GM12891 (cell line): Measurements from ENCODE around the gene MAGEB10.

Source experiments
- POLR2AphosphoS5 ChIP-seq: IDR thresholded peaks from 2 replicates; pipeline ENCODE4 v1.6.1; 2011; ENCODE audit warnings: low read depth, low read length, control low read depth
- POU2F2 ChIP-seq: IDR thresholded peaks from 2 replicates; pipeline ENCODE4 v1.6.1; 2011; ENCODE audit warnings: low read depth, mild to moderate bottlenecking, control low read depth, low read length, moderate library complexity
- TAF1 ChIP-seq: IDR thresholded peaks from 2 replicates; pipeline ENCODE4 v1.6.1; 2011; ENCODE audit warnings: low read depth, low read length, control low read depth

DNA sequence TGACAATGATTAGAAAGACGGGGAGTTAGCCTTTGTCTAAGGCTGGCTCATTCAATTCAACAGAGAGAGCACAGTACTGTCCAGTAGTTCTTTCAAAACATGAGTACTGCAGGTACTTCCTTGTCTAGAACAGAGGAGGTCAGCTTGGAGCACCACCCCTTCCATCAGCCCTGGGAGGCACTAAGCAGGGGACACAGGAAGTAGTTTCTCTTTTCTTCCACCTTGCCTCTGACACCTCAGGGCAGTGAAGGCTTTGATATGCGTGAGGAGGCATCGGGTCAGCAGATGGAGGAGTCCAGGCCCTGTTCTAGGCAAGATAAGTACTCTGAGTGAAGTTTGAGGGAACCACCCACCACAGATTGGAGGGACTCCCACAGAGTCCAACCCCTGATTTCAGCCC is 33.1 kb downstream of the MAGEB10 start:
- TF ChIP-seq POU2F2: no peak
- TF ChIP-seq POLR2AphosphoS5: no peak
- TF ChIP-seq TAF1: no peak
